OCI-LY1 (cell line): ENCODE measurements around the gene EXT2.

Experiments
- CTCF ChIP-seq: fragments of 200-600 bp; sonication (generic), shearing (Covaris generic); IDR thresholded peaks from 2 replicates; pipeline ENCODE4 v1.5.1; 2017; ENCODE audit warnings: mild to moderate bottlenecking, antibody characterized with exemption, low read length, moderate library complexity, mixed read lengths
- EZH2 ChIP-seq: fragments of 200-600 bp; sonication (generic), shearing (Covaris generic); IDR thresholded peaks from 2 replicates; pipeline ENCODE4 v1.8.0; 2017; ENCODE audit warnings: borderline replicate concordance, mixed run types, mild to moderate bottlenecking, antibody characterized with exemption, low read length, moderate library complexity, mixed read lengths

- TF ChIP-seq EZH2 (no peak), CTCF (no peak)
Measured at GRCh38 chr11:44090539-44090938, 4.9 kb upstream of the EXT2 start.
